Endodermal cell (in vitro differentiated cells): ENCODE measurements around the gene TBC1D21. TPM values are rescaled to one million over a fixed set of nuclear protein-coding genes. Genes with fewer than 3 reads are reported as not detected.

ENCODE experiments used
- DNase-seq: peaks from one replicate; pipeline ENCODE4 v3.0.0-alpha.2; 2017
- H3K27ac ChIP-seq: 2 replicates; pipeline ENCODE4 v1.5.1; 2013; ENCODE audit warnings: mild to moderate bottlenecking, low read depth, low read length, moderate library complexity
- H3K27me3 ChIP-seq: 2 replicates; pipeline ENCODE4 v1.6.1; 2013; ENCODE audit warnings: mild to moderate bottlenecking, low read length, moderate library complexity; ENCODE audit not compliant: insufficient read depth, control insufficient read depth, poor library complexity, severe bottlenecking
- H3K36me3 ChIP-seq: 2 replicates; pipeline ENCODE4 v1.7.0; 2013; ENCODE audit warnings: mild to moderate bottlenecking, low read length, moderate library complexity; ENCODE audit not compliant: control insufficient read depth, insufficient read depth
- H3K4me1 ChIP-seq: one replicate; pipeline ENCODE4 v1.7.0; 2013; ENCODE audit warnings: low read length; ENCODE audit not compliant: control insufficient read depth, insufficient read depth
- H3K4me3 ChIP-seq: 2 replicates; pipeline ENCODE4 v1.5.1; 2013; ENCODE audit warnings: mild to moderate bottlenecking, low read length, moderate library complexity
- H3K9ac ChIP-seq: 2 replicates; pipeline ENCODE4 v1.6.1; 2013; ENCODE audit warnings: mild to moderate bottlenecking, low read length, moderate library complexity; ENCODE audit not compliant: poor library complexity, severe bottlenecking; ENCODE audit errors: extremely low read depth
- H3K9me3 ChIP-seq: 2 replicates; pipeline ENCODE4 v1.6.1; 2013; ENCODE audit warnings: mild to moderate bottlenecking, low read length, moderate library complexity; ENCODE audit not compliant: control insufficient read depth
- H3K27ac Mint-ChIP-seq: 2 replicates; pipeline ENCODE4 v1.8.0; 2020; ENCODE audit warnings: mixed read lengths
- H3K27me3 Mint-ChIP-seq: 2 replicates; pipeline ENCODE4 v1.8.0; 2021; ENCODE audit warnings: mild to moderate bottlenecking, mixed read lengths; ENCODE audit not compliant: insufficient read depth
- H3K36me3 Mint-ChIP-seq: 2 replicates; pipeline ENCODE4 v1.8.0; 2020; ENCODE audit warnings: low read depth, mixed read lengths
- H3K4me1 Mint-ChIP-seq: 2 replicates; pipeline ENCODE4 v1.8.0; 2020; ENCODE audit warnings: mixed read lengths
- H3K4me3 Mint-ChIP-seq: 2 replicates; pipeline ENCODE4 v1.8.0; 2020; ENCODE audit warnings: mild to moderate bottlenecking, moderate library complexity, mixed read lengths
- H3K9me3 Mint-ChIP-seq: 2 replicates; pipeline ENCODE4 v1.8.0; 2020; ENCODE audit warnings: mild to moderate bottlenecking, mixed read lengths
- WGBS, 2 experiments: methylation state at CpG; one replicate each; pipeline versions ENCODE4 v1.1.5 to v1.1.7; 2013; ENCODE audit warnings: missing lambda C conversion rate in 2 of 2, mixed read lengths in 1 of 2; ENCODE audit not compliant: insufficient coverage in 1 of 2, insufficient read length in 1 of 2; 5-methylcytosine and 5-hydroxymethylcytosine counted together
- total RNA-seq, 2 donors: library from RNA; stranded (reverse); fragmentation: NEBNext Ultra II Directional in 1 of 2; extraction: Animal tissue kit (Norgen Biotek cat#: 25700) in 1 of 2; gene quantifications; 2 replicates in 1 of 2; 3 replicates in 1 of 2; pipeline ENCODE4 v1.2.1, GENCODE V29; 2021
- TF ChIP-seq, protein P1 (sequence below): fragments of 200-600 bp; sonication (generic); conservative IDR thresholded peaks from 2 replicates; pipeline ENCODE4 v1.5.0; 2021; ENCODE audit warnings: antibody characterized with exemption, mild to moderate bottlenecking

The TBC1D21 gene
- total RNA-seq, 2 donors from 2014 or later = not detected

- Histone ChIP-seq H3K9ac (no peak overlapping the region), H3K27ac (no peak overlapping the region), H3K27me3 (peaks cover 43% of the 10 kb centered on the region), H3K4me3 (no peak overlapping the region), H3K4me1 (no peaks in the 10 kb centered on the region), H3K9me3 (no peaks in the 10 kb centered on the region), H3K36me3 (no peaks in the 10 kb centered on the region)
- H3K36me3 Mint-ChIP-seq = no peaks in the 10 kb centered on the region
- DNase-seq = peak; percentile 29
- peaks cover 37% of the 10 kb centered on the region for H3K27me3 Mint-ChIP-seq
- TF ChIP-seq, protein P1, sequence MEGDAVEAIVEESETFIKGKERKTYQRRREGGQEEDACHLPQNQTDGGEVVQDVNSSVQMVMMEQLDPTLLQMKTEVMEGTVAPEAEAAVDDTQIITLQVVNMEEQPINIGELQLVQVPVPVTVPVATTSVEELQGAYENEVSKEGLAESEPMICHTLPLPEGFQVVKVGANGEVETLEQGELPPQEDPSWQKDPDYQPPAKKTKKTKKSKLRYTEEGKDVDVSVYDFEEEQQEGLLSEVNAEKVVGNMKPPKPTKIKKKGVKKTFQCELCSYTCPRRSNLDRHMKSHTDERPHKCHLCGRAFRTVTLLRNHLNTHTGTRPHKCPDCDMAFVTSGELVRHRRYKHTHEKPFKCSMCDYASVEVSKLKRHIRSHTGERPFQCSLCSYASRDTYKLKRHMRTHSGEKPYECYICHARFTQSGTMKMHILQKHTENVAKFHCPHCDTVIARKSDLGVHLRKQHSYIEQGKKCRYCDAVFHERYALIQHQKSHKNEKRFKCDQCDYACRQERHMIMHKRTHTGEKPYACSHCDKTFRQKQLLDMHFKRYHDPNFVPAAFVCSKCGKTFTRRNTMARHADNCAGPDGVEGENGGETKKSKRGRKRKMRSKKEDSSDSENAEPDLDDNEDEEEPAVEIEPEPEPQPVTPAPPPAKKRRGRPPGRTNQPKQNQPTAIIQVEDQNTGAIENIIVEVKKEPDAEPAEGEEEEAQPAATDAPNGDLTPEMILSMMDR = no peak
- no peak overlapping the region for H3K27ac Mint-ChIP-seq
- no peaks in the 10 kb centered on the region for H3K9me3 Mint-ChIP-seq
- 82 to 98% methylated on average over 6 to 9 of the region's 9 CpGs for WGBS, 2 experiments
- no peaks in the 10 kb centered on the region for H3K4me1 Mint-ChIP-seq
- H3K4me3 Mint-ChIP-seq = no peak overlapping the region
Measured at GRCh38 chr15:73885954-73886700, 12.8 kb downstream of the TBC1D21 start.

DNA sequence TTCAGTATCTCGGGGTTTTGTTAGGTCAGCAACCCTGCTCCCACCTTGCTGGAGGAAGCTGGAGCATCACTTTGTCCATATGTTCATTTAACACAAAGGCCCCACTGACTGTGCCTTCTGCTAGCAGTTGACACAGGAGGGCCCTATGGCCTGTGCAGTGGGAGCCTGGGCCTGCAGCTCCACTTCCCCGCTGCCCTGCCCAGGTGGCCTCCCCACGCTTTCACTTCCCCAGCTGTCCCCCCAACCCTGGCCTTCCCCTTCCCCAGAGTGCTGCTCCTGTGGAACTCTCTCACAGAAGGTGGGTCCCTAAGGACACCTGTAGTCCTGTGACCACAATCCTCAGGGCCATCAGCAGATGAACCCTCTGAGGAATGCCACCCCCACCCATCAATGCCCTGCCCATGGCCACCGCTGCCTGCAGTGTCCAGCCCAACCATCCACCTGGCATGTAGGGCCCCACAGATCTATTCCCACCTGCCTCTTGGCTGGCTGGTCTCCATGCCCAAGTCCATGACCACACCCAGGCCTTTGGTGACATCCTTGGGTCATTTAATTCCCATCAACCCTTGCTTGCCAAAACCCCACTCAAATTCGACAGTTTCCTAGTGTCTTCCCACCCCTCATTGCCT lies 13.5 kb downstream of the TBC1D21 start:
- Histone ChIP-seq H3K4me3 (no peak overlapping the region), H3K4me1 (no peaks in the 10 kb centered on the region), H3K9ac (no peak overlapping the region), H3K36me3 (no peaks in the 10 kb centered on the region), H3K9me3 (no peaks in the 10 kb centered on the region), H3K27me3 (peaks cover 43% of the 10 kb centered on the region), H3K27ac (no peak overlapping the region)
- Mint-ChIP-seq H3K27me3 (peaks cover 38% of the 10 kb centered on the region), H3K27ac (no peak overlapping the region), H3K36me3 (no peaks in the 10 kb centered on the region), H3K9me3 (no peaks in the 10 kb centered on the region), H3K4me1 (no peaks in the 10 kb centered on the region), H3K4me3 (no peak overlapping the region)
- TF ChIP-seq, protein P1 = no peak
- WGBS, 2 experiments = 89 to 100% methylated on average over 3 to 5 of the region's 5 CpGs
- DNase-seq = no peak

DNA sequence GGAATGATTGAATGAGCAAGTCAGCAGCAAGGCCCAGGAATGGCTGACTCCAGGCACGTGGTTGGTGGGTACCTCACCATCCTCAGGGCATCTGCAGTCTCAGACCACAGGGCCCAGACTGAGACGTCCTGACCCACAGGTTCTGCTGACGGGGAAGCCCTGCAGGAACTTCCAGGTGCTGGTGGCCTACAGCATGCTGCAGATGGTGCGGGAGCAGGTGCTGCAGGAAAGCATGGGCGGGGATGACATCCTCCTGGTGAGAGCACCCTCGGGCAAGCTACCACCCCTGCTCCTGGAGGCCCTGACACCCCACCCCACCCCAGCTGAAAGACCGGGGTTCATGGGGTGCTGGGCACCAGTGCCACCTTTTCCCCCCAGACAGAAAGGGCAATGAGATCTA lies 14.1 kb downstream of the TBC1D21 start:
- no peak overlapping the region for H3K4me3 Mint-ChIP-seq
- H3K4me3 ChIP-seq = no peak overlapping the region

More for the DNA sequence above, 14.1 kb downstream of the TBC1D21 start:
- Histone ChIP-seq H3K27ac (no peak overlapping the region), H3K9me3 (no peaks in the 10 kb centered on the region), H3K36me3 (no peaks in the 10 kb centered on the region), H3K4me1 (no peaks in the 10 kb centered on the region), H3K9ac (no peak overlapping the region), H3K27me3 (peaks cover 39% of the 10 kb centered on the region)
- peak; percentile 17 for DNase-seq
- TF ChIP-seq, protein P1 = no peak
- no peak overlapping the region for H3K27ac Mint-ChIP-seq
- H3K4me1 Mint-ChIP-seq = no peaks in the 10 kb centered on the region
- H3K36me3 Mint-ChIP-seq = no peaks in the 10 kb centered on the region
- H3K9me3 Mint-ChIP-seq = peaks cover 6% of the 10 kb centered on the region
- peaks cover 33% of the 10 kb centered on the region for H3K27me3 Mint-ChIP-seq
- 89 to 91% methylated on average over 3 to 7 of the region's 7 CpGs for WGBS, 2 experiments
